Measurements from ENCODE around the gene CXCL17. TPM values are rescaled to one million over a fixed set of nuclear protein-coding genes. Genes with fewer than 3 reads are reported as not detected.

CXCL17 gene
- total and polyA plus RNA-seq, 2 experiments from 2014 or later: 4.4 to 16.7 TPM

DNA sequence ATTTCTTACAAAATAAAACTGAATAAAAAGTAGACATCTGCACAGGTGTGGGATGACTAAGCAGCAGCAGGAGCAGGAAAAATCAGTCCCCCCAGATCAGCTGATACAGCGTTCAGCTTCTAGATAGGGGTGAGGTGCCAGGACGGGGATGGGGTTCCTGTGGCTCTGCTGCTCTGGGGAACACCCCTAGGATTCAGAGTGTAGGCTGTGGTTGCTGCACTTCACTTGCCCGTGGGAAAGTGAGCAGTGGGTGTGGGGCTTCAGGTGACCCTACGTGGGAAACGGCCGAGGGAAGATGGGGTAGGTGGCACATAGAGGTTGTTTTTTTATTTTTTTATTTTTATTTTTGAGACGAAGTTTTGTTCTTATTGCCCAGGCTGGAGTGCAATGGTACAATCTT, 3.2 kb upstream of the CXCL17 start:
- Histone ChIP-seq H3K36me3 (replicated peaks; ENCODE audit: insufficient read depth, low read depth) (no peaks in the 10 kb centered on the region), H3K27me3 (no peaks in the 10 kb centered on the region), H3K4me2 (no peak overlapping the region), H3K4me3 (no peak overlapping the region), H3K27ac (no peak overlapping the region), H4K20me1 (ENCODE audit: insufficient read depth, poor library complexity, severe bottlenecking) (no peaks in the 10 kb centered on the region), H2AFZ (no peak overlapping the region), H3K4me1 (ENCODE audit: insufficient read depth) (peaks cover 32% of the 10 kb centered on the region), H3K9me2 (replicated peaks; ENCODE audit: insufficient read depth) (no peaks in the 10 kb centered on the region), H3K9me3 (ENCODE audit: low read depth) (no peaks in the 10 kb centered on the region), H3K79me2 (no peaks in the 10 kb centered on the region)
- TF ChIP-seq EZH2phosphoT487 (IDR thresholded peaks at IDR 0.05; ENCODE audit: low read depth, severe bottlenecking, unreplicated experiment): no peak
- TF ChIP-seq, protein P1, sequence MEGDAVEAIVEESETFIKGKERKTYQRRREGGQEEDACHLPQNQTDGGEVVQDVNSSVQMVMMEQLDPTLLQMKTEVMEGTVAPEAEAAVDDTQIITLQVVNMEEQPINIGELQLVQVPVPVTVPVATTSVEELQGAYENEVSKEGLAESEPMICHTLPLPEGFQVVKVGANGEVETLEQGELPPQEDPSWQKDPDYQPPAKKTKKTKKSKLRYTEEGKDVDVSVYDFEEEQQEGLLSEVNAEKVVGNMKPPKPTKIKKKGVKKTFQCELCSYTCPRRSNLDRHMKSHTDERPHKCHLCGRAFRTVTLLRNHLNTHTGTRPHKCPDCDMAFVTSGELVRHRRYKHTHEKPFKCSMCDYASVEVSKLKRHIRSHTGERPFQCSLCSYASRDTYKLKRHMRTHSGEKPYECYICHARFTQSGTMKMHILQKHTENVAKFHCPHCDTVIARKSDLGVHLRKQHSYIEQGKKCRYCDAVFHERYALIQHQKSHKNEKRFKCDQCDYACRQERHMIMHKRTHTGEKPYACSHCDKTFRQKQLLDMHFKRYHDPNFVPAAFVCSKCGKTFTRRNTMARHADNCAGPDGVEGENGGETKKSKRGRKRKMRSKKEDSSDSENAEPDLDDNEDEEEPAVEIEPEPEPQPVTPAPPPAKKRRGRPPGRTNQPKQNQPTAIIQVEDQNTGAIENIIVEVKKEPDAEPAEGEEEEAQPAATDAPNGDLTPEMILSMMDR (IDR thresholded peaks at IDR 0.05; ENCODE audit: poor library complexity): no peak
- DNase-seq (ENCODE audit: low spot score): no peak
- WGBS (ENCODE audit: low lambda C conversion rate, missing lambda C conversion rate): 91% methylated on average over 7 of the region's 7 CpGs

DNA sequence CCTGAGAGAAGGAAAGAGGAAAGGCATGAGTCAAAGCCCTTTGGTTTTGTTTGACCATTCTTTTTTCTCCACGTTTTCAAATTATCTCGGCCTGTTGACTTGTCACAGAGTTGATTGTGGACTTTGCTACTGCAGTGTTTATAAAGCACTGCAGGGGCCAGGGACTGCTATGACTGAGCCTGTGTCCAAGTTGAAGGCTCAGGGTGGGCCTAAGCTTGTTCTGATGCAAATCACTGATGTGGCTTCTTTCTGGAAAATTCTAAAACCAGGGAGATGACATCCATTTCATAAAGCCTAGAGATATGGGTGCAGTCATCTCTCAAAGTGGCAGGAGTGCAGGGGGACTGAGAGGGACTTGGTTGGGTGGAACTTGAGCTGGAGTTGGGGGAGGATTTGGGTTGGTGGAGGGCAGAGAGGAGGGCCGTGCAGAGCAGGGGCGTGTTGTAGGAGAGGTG, 1.2 kb upstream of the CXCL17 start:
- H3K27me3 ChIP-seq: no peaks in the 10 kb centered on the region
- DNase-seq (ENCODE audit: low spot score): peak; percentile 66
- no peaks in the 10 kb centered on the region for H3K79me2 ChIP-seq
- no peaks in the 10 kb centered on the region for H4K20me1 ChIP-seq (ENCODE audit: insufficient read depth, poor library complexity, severe bottlenecking)
- H3K36me3 ChIP-seq (replicated peaks; ENCODE audit: insufficient read depth, low read depth): no peaks in the 10 kb centered on the region
- no peaks in the 10 kb centered on the region for H3K9me2 ChIP-seq (replicated peaks; ENCODE audit: insufficient read depth)
- H3K4me2 ChIP-seq: peak overlapping the region; percentile 41
- peaks cover 31% of the 10 kb centered on the region for H3K4me1 ChIP-seq (ENCODE audit: insufficient read depth)
- H3K4me3 ChIP-seq: no peak overlapping the region
- no peak overlapping the region for H2AFZ ChIP-seq
- no peak for TF ChIP-seq EZH2 (IDR thresholded peaks at IDR 0.05; ENCODE audit: borderline replicate concordance)
- TF ChIP-seq EZH2phosphoT487 (IDR thresholded peaks at IDR 0.05; ENCODE audit: low read depth, severe bottlenecking, unreplicated experiment): no peak
- TF ChIP-seq, protein P1 (IDR thresholded peaks at IDR 0.05; ENCODE audit: poor library complexity): no peak
- H3K9me3 ChIP-seq (ENCODE audit: low read depth): no peaks in the 10 kb centered on the region
- peak overlapping the region; percentile 94 for H3K27ac ChIP-seq
- WGBS (ENCODE audit: low lambda C conversion rate, missing lambda C conversion rate): 42% methylated on average over 4 of the region's 4 CpGs

DNA sequence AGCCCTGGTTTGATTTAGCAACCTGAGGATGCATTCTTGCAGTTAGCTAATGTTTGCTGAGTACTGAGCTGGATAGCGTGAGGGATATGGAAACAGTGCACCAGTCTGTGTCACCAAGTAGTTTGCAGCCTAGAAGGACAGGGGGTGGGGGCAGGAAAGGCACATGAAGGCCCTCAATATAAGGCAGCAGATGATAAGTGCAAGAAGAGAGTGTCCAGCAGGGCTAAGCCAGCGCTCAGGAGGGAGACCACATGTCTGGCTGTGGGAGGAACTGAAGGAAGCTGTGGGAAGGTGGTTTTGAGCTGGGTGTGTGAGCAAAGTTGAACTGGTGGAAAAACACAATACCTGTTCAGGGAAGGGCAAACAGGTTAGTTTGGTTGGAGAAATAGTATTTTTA, 1.7 kb downstream of the CXCL17 start:
- peak overlapping the region; percentile 49 for H3K4me2 ChIP-seq
- no peaks in the 10 kb centered on the region for H3K27me3 ChIP-seq
- H2AFZ ChIP-seq: no peak overlapping the region
- H3K36me3 ChIP-seq (replicated peaks; ENCODE audit: insufficient read depth, low read depth): no peaks in the 10 kb centered on the region
- peak; percentile 59 for DNase-seq (ENCODE audit: low spot score)
- no peaks in the 10 kb centered on the region for H4K20me1 ChIP-seq (ENCODE audit: insufficient read depth, poor library complexity, severe bottlenecking)
- H3K9me2 ChIP-seq (replicated peaks; ENCODE audit: insufficient read depth): no peaks in the 10 kb centered on the region
- no peak for TF ChIP-seq EZH2phosphoT487 (IDR thresholded peaks at IDR 0.05; ENCODE audit: low read depth, severe bottlenecking, unreplicated experiment)
- TF ChIP-seq, protein P1 (IDR thresholded peaks at IDR 0.05; ENCODE audit: poor library complexity): no peak
- TF ChIP-seq EZH2 (IDR thresholded peaks at IDR 0.05; ENCODE audit: borderline replicate concordance): no peak
- H3K27ac ChIP-seq: peak overlapping the region; percentile 94
- peaks cover 31% of the 10 kb centered on the region for H3K4me1 ChIP-seq (ENCODE audit: insufficient read depth)
- no peaks in the 10 kb centered on the region for H3K9me3 ChIP-seq (ENCODE audit: low read depth)
- 43% methylated on average over 2 of the region's 2 CpGs for WGBS (ENCODE audit: low lambda C conversion rate, missing lambda C conversion rate)
- no peaks in the 10 kb centered on the region for H3K79me2 ChIP-seq
- H3K4me3 ChIP-seq: no peak overlapping the region
